NOMO-1 treated with DMSO at 0.1 percent for 48 hours (cell line): ENCODE measurements around the gene NAA80.

ENCODE experiments used
- DNase-seq: peaks from one replicate; lab custom pipeline; 2025; ENCODE audit not compliant: unreplicated experiment; lab: John Stamatoyannopoulos, UW

Gene NAA80

DNA sequence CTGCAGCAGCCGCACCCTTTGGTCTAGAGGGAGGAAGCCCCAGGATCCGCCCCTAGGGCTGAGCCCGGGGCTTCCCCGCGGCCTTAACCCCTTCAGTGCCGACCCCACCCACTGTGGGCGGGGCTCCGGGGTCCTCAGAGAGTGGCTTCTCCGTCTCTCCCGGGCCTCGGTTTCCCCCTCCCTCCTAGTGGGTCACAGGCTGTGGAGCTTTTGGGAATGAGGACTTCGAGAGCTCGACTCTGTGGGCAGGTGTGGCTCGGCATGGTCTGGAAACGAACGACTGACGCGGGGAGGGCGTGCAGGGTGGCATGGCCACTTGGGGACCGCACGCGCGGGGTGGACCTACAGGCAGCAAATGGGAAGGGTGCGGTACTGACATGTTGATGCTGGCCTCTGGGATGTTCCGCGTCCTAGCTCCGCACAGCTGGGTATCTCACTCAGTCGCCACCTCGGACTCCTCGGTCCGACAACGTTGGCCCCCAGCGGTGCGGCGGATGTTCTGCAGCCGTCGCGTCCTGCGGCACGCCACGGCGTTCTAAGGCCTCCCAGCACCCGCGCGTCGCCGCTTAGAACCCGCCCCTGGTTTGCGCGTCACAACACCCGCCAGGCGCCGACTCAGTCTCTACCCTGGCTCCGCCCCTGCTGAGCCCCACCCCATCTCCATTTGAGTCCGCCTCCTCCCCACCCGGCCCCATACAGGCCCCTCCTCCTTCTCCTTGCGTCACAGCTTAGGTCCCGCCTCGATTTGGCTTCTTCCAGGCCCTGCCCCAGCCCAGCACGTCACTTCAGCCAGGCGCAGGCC lies at the start of gene NAA80, which contains the start of gene HYAL3:
TSS of gene NAA80 (minus strand) at position 570 of the 802 bp plus-strand sequence. CDS start 1,942 bp downstream, outside the sequence.
TSS of gene HYAL3 (minus strand) at position 570 of the 802 bp plus-strand sequence. CDS start 3,803 bp downstream, outside the sequence.
- DNase-seq: peak; percentile 99

- DNase-seq: peak; percentile 70
Observed at GRCh38 chr3:50347187-50347813, 48.1 kb upstream of the NAA80 start.

DNA sequence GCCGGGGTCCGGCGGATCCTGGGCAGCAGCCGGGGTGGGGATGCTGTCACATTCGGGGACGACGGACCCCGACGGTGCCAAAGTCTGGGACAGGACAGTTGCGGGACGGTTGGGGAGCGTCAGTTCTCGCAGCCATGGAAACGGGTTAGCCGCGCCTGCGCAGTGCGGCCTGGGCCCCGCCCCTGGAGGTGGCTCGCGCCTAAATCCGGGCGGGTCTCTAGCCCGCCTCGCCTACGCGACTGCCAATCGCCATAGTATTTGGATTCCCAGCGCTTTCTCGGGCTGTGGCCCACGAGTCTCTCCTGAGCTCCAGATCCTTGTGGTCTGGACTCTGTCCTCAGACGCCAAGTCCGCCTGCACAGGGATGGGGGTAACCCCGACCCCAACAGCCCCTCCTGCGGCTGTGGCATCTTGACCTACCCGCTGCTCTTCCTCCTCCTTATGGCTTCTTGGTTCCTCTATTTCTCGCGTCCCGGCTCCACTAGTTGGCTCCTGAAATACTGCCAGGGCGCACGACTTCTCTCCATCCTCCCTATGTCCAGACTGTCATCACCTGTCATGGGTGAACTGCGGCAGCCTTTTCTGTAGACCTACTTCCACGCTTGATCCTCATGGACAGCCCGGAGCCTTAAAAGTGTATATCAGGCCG lies 46.5 kb upstream of the NAA80 start, which contains the start of gene ZMYND10:
TSS of gene ZMYND10 (minus strand) at position 147 of the 649 bp plus-strand sequence. CDS start 153 bp downstream, outside the sequence.
- peak; percentile 39 for DNase-seq

GRCh38 chr3:50345008-50345407 lies 45.8 kb upstream of the NAA80 start:
- no peak for DNase-seq

GRCh38 chr3:50342813-50343633 lies 43.8 kb upstream of the NAA80 start:
- DNase-seq: no peak

GRCh38 chr3:50341996-50342650 lies 42.9 kb upstream of the NAA80 start:
- no peak for DNase-seq

GRCh38 chr3:50341537-50341936 lies 42.3 kb upstream of the NAA80 start:
- no peak for DNase-seq

DNA sequence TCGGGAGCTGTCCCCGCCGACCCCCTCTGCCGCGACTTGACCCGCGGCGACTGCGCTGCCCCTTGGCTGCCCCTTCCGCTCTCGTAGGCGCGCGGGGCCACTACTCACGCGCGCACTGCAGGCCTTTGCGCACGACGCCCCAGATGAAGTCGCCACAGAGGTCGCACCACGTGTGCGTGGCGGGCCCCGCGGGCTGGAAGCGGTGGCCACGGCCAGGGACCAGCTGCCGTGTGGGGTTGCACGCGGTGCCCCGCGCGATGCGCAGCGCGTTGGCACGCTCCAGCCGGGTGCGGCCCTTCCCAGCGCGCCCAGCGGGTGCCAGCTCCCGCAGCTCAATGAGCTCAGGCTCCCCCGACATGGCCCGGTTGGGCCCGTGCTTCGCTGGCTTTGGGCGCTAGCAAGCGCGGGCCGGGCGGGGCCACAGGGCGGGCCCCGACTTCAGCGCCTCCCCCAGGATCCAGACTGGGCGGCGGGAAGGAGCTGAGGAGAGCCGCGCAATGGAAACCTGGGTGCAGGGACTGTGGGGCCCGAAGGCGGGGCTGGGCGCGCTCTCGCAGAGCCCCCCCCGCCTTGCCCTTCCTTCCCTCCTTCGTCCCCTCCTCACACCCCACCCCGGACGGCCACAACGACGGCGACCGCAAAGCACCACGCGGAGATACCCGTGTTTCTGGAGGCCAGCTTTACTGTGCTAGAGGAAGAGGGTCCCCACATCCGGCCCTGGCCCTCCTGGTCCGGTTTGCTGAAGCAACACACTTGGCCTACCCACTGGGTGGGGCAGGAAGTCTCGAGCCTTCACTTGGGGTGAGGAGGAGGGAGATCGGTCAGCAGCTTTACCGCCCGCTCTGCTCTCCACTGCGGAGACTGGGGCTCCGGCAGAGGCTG lies 41.5 kb upstream of the NAA80 start, which contains the start of gene RASSF1:
TSS of gene RASSF1 (minus strand) at position 389 of the 882 bp plus-strand sequence. CDS start at position 358, 31 bp downstream.
- DNase-seq: peak; percentile 98

DNA sequence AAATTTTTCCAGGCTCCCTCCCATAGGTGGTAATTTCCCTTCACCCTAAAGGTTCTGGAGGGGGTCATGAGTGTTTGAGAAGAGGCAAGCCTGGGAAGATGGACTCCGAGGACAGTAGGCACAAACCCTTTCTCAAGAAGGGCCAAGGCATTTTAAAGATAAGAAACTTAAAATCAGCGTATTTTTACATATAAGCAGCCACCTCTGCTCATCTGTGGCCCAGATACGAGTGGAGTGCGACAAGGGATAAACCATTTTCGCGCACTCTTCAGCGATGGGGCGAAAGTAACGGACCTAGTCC lies 40.9 kb upstream of the NAA80 start:
- no peak for DNase-seq

- DNase-seq: no peak
Observed at GRCh38 chr3:50339485-50340146, 40.4 kb upstream of the NAA80 start.

DNA sequence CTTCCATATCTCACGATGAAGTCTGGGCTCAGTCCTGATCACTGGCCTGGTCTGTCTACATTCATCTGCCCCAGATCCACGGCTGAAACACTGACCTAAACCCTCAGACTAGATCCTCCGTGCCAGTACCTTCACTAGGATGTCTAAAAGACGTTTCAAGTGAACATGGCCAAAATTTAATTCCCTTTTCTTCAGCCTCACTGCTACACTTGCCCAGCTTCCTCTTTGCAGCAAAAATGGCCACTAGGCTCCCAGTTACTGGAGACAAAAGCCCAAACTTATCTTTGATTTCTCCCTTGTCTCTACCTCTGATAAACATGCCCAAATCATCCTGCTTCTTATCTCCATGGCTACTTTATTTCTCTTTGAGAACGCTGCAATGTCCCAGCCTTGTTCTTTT lies 39.8 kb upstream of the NAA80 start:
- DNase-seq: peak; percentile 61

- peak; percentile 99 for DNase-seq
Observed at GRCh38 chr3:50337175-50337861, 38.1 kb upstream of the NAA80 start.

DNA sequence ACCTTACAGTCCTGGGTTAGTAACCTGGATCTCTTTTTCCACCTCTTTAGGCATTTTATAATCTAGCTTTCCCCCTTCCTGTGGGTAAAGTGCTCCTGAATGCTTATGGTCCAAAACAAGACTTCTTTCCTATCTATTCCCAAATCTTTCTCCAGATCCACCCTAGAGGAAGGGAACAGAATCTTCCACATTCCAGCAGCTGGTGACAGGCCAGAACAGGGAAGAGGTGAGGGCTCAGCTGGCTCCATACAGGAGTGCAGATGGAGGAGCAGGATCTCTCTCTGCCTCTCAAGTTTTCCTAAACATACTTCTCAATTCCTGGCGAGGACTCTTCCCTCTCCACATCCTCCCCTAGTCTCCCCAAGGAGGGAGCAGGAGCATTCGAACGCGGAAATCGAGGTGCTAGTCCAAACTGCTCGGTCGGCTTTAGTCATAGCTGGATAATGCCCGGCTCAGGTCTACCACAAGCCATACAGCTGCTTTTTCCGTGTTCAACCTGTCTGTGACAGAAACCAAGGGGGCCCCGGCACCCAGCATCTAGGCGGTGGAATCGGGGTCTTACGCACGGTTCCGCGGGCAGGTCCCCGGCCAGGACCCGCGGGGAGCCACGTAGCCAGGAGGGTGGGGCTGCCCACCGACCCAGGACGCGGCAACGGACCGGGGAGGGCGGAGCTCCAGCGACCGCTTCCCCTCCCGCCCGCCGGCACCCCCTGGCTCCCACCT lies 37.4 kb upstream of the NAA80 start:
- no peak for DNase-seq

- no peak for DNase-seq
Observed at GRCh38 chr3:50334339-50335075, 35.3 kb upstream of the NAA80 start.

- DNase-seq: no peak
Observed at GRCh38 chr3:50333744-50334328, 34.6 kb upstream of the NAA80 start.

GRCh38 chr3:50331364-50331907 lies 32.2 kb upstream of the NAA80 start:
- no peak for DNase-seq
